ENCODE data around the gene NINL.

NINL gene

GRCh38 chr20:25532015-25532751, 53.1 kb downstream of the NINL start:
- TF ChIP-seq, protein P1, sequence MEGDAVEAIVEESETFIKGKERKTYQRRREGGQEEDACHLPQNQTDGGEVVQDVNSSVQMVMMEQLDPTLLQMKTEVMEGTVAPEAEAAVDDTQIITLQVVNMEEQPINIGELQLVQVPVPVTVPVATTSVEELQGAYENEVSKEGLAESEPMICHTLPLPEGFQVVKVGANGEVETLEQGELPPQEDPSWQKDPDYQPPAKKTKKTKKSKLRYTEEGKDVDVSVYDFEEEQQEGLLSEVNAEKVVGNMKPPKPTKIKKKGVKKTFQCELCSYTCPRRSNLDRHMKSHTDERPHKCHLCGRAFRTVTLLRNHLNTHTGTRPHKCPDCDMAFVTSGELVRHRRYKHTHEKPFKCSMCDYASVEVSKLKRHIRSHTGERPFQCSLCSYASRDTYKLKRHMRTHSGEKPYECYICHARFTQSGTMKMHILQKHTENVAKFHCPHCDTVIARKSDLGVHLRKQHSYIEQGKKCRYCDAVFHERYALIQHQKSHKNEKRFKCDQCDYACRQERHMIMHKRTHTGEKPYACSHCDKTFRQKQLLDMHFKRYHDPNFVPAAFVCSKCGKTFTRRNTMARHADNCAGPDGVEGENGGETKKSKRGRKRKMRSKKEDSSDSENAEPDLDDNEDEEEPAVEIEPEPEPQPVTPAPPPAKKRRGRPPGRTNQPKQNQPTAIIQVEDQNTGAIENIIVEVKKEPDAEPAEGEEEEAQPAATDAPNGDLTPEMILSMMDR (conservative IDR thresholded peaks at IDR 0.05; ENCODE audit: low read depth, low read length), result peak; percentile 22
- H3K4me3 ChIP-seq (ENCODE audit: low read depth, low read length), result no peak overlapping the region
- no peak for DNase-seq (ENCODE audit: low read depth)

- TF ChIP-seq, protein P1 (conservative IDR thresholded peaks at IDR 0.05; ENCODE audit: low read depth, low read length), result no peak
- no peak for DNase-seq (ENCODE audit: low read depth)
- no peak overlapping the region for H3K4me3 ChIP-seq (ENCODE audit: low read depth, low read length)
Observed at GRCh38 chr20:25529295-25529951, 55.9 kb downstream of the NINL start.

GRCh38 chr20:25527949-25528348, 57.4 kb downstream of the NINL start:
- no peak for DNase-seq (ENCODE audit: low read depth)
- TF ChIP-seq, protein P1 (conservative IDR thresholded peaks at IDR 0.05; ENCODE audit: low read depth, low read length), result no peak

GRCh38 chr20:25526446-25526845, 58.9 kb downstream of the NINL start:
- TF ChIP-seq, protein P1 (conservative IDR thresholded peaks at IDR 0.05; ENCODE audit: low read depth, low read length), result no peak
- no peak overlapping the region for H3K4me3 ChIP-seq (ENCODE audit: low read depth, low read length)

More at GRCh38 chr20:25527949-25528348, 57.4 kb downstream of the NINL start:
- H3K4me3 ChIP-seq (ENCODE audit: low read depth, low read length), result no peak overlapping the region

GRCh38 chr20:25525867-25526266, 59.5 kb downstream of the NINL start:
- TF ChIP-seq, protein P1 (conservative IDR thresholded peaks at IDR 0.05; ENCODE audit: low read depth, low read length), result no peak
- peak; percentile 99 for DNase-seq (ENCODE audit: low read depth)
- no peak overlapping the region for H3K4me3 ChIP-seq (ENCODE audit: low read depth, low read length)

More at GRCh38 chr20:25526446-25526845, 58.9 kb downstream of the NINL start:
- no peak for DNase-seq (ENCODE audit: low read depth)

DNA sequence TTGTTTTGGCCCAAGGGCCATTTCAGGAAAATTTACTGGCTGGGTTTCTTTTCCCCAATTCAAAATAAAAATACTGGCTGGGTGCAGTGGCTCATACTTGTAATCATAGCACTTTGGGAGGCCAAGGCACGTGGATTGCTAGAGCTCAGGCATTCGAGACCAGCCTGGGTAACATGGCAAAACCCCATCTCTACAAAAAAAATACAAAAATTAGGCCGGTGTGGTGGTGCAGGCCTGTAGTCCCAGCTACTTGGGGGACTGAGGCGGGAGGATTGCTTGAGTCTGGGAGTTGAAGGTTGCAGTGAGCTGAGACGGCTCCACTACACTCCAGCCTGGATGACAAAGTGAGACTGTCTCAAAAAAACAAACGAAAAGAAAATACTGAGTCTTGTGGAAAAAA, 60.0 kb downstream of the NINL start:
- DNase-seq (ENCODE audit: low read depth), result no peak
- H3K4me3 ChIP-seq (ENCODE audit: low read depth, low read length), result no peak overlapping the region
- TF ChIP-seq, protein P1 (conservative IDR thresholded peaks at IDR 0.05; ENCODE audit: low read depth, low read length), result no peak
